ENCODE measurements around the gene PLAAT1. TPM values are rescaled to one million over a fixed set of nuclear protein-coding genes. Genes with fewer than 3 reads are reported as not detected.

Gene PLAAT1
- total RNA-seq, 1 donor: not detected

GRCh38 chr3:193310914-193311723 is 70.1 kb downstream of the PLAAT1 start:
- no peak for DNase-seq (ENCODE audit: low read depth)
- no peak overlapping the region for H3K4me3 ChIP-seq (ENCODE audit: low read depth, low read length)
- TF ChIP-seq, protein P1, sequence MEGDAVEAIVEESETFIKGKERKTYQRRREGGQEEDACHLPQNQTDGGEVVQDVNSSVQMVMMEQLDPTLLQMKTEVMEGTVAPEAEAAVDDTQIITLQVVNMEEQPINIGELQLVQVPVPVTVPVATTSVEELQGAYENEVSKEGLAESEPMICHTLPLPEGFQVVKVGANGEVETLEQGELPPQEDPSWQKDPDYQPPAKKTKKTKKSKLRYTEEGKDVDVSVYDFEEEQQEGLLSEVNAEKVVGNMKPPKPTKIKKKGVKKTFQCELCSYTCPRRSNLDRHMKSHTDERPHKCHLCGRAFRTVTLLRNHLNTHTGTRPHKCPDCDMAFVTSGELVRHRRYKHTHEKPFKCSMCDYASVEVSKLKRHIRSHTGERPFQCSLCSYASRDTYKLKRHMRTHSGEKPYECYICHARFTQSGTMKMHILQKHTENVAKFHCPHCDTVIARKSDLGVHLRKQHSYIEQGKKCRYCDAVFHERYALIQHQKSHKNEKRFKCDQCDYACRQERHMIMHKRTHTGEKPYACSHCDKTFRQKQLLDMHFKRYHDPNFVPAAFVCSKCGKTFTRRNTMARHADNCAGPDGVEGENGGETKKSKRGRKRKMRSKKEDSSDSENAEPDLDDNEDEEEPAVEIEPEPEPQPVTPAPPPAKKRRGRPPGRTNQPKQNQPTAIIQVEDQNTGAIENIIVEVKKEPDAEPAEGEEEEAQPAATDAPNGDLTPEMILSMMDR (IDR thresholded peaks at IDR 0.05; ENCODE audit: insufficient read depth, low read depth, low read length): no peak

DNA sequence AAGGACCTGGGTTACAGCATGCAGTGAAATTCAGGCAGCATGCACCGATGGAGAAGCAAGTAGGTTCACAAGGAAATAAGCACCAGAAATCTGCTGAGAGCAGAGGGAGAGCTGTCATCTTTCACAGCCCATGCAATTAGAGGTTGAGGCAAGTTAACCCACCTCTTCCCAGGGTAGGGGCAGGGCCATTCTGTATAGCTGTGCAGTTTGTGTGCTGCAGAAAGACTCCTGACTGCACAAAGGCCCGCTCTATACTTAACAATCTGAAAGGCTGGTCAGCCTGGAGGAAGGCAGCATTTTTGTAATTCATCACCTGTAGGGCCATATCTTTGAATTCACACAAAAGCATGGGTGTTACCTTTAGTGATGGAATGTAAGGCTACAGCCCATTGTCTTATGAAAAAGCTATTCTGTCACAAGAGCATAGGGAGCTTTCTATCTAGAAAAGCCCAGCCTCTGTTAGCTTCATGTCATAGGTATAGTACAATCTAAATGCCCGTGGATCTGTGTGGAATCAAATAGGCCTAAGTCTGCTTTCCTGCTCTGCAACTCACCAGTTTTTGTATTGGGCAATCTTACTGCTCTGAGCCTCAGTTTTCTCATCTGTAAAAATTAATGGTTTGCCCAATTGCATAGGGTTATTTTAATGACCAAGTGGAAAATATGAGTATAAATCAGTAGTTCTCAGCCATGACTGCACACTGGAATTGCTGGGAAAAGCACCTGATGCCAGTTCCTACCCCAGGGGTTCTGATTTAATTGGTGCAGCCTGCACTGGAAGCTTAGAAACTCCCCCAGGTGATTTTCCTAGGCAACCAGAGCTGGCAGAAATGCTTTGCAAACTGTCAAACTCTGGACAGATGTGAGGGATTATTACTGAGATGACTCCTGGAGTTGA is 72.3 kb downstream of the PLAAT1 start:
- TF ChIP-seq, protein P1 (IDR thresholded peaks at IDR 0.05; ENCODE audit: insufficient read depth, low read depth, low read length): no peak
- no peak for DNase-seq (ENCODE audit: low read depth)
- no peak overlapping the region for H3K4me3 ChIP-seq (ENCODE audit: low read depth, low read length)

DNA sequence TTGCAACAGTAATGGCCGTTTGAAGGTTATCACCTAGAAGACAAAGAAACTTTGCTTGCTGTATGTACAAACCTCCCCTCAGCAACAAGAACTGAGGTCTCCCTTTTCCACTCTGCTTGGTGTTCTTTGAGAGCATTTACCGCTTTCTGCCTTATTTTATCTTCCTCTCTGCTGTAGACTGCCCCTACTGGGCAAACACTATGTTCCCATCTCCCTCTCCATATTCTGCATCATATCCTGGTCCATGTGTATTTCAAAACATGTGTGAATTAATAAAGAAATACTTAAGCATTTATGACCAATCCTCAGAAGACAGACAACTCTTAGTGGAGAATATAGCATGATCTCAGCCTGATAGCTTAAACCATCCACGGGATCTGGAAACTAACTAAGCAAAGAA is 73.1 kb downstream of the PLAAT1 start:
- no peak for DNase-seq (ENCODE audit: low read depth)
- no peak overlapping the region for H3K4me3 ChIP-seq (ENCODE audit: low read depth, low read length)
- TF ChIP-seq, protein P1 (IDR thresholded peaks at IDR 0.05; ENCODE audit: insufficient read depth, low read depth, low read length): no peak

DNA sequence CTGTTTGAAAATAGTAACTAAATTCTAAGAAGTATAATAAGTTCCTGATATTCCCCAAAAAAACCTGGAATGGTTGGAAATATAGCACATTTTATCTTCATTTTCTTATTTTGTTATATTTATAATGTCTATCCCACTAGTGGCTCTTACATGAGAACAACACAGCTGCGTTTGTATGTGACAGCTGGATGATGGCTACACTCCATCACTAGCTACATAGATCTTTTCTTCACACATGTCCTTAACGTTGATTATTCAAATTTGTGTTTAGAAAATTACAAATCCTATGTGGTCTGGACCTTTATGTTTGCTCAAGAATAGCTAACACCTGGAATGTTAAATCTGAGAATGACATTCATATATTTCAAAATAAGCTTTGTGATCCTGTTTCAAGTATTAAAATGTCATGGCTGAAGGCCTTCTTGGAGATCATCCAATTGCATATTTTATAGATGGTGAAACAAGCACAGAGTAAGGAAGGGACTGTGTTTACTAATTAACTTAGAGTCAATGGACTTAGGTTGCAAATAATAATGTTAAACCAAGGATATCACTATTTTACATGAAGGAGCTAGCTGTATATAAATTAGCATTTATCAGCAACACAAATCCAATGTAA is 76.8 kb downstream of the PLAAT1 start:
- no peak overlapping the region for H3K4me3 ChIP-seq (ENCODE audit: low read depth, low read length)
- TF ChIP-seq, protein P1 (IDR thresholded peaks at IDR 0.05; ENCODE audit: insufficient read depth, low read depth, low read length): no peak
- no peak for DNase-seq (ENCODE audit: low read depth)

Other genes starting within 250 kb of the PLAAT1 start
- not detected in 2 replicates for gene ATP13A5, start 137.5 kb downstream of the PLAAT1 start, total RNA-seq